HG03469 (cell line): ENCODE results near the gene GGTLC1.

Experiments
- ATAC-seq: cut with Tn5 transposase; IDR thresholded peaks from one replicate; pipeline ENCODE4 v1.9.1; 2021; ENCODE audit warnings: mild to moderate bottlenecking, moderate library complexity, moderate number of reproducible peaks; ENCODE audit not compliant: unreplicated experiment

GGTLC1 gene

GRCh38 chr20:23988561-23988960 lies at the start of gene GGTLC1:
Gene GGTLC1 (minus strand): TSS chr20:23988779. CDS start chr20:23986611, 2,168 bp downstream.
- ATAC-seq, result no peak

- no peak for ATAC-seq
Observed at GRCh38 chr20:24034820-24035219, 46.2 kb upstream of the GGTLC1 start.

- no peak for ATAC-seq
Observed at GRCh38 chr20:24033565-24033964, 45.0 kb upstream of the GGTLC1 start.

DNA sequence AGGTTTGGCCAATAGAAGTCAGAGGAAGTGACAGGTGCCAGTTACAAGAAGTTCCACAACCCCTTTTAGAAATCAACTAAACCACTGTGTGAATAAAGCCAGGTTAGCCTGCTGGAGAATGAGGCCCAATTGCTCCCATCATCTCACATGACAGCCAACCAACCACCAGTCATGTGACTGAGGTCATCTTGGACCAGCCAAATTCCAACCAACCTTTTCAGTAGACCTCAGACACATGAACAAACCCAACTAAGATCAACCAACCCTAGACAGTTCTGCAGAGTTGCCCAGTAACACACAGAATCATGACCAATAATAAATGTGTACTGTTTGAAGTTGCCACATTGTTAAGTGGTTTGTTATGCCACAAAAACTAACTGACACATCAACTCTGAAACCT lies 44.6 kb upstream of the GGTLC1 start:
- ATAC-seq, result no peak

GRCh38 chr20:24032400-24032898 lies 43.9 kb upstream of the GGTLC1 start:
- no peak for ATAC-seq

DNA sequence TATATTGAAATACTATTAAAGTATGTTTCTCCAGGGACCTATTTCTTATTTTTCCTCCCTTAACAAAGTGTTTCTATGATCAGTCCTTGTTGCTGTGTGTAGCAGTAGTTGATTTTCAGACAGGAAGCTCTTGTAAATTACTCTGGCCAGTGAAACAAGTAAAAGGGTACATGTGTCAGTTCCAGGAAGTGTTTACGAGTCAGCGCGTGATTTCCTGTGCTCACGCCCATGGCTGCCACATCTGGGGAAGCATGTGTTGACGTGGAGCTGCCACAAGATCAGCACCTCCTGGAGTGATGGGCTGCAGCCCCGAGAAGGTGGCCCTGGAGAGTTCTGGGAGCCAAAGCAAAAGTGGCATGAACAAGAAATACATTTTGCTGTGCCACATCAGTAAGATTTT lies 38.6 kb upstream of the GGTLC1 start:
- ATAC-seq, result no peak

DNA sequence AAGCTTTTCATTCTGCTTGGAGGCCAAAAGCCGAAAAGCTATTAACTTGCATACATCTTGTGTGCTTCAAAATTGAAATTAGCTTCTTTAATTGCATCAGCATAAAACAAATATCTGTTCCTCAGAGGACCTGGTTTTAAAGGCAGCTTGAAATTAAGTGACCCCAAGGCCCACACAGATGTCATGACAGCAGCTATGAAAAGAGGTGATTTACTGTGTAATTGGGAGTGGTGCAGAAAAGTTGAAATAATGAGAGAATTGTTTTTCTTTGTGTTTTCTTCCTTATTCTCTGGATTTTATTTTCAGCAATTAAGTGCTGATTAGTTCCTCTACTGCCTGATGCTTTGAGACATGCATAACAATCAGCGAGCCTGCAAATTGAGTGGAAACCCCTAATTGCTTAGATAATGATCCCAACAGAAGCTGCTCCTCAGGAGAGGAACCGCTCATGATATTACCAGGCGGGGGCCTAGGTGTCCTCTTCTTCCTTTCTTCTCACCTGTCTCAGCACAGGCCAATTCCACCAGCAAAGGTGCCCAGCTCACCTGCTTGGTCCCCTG lies 34.1 kb upstream of the GGTLC1 start:
- ATAC-seq, result no peak

DNA sequence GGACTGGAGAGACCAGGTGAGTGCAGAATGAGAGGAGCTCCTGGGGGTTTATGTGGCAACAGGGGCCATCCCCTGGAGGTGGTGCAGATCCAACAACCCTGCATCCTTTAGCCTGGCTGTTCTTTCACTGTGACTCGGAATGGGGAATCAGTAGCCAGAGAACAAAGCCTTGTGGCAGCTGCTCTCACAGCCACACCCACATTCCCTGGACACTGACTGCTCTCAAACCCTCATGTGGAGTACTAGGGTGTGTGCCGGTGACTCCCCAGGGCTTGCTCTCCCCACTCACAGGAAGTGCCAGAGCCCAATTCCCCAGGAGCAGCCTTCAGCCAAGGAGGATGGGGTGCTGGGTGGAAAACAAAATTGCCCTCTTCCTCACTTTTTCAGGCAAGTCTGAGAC lies 30.2 kb upstream of the GGTLC1 start:
- no peak for ATAC-seq

- no peak for ATAC-seq
Observed at GRCh38 chr20:24017458-24017755, 28.8 kb upstream of the GGTLC1 start.

DNA sequence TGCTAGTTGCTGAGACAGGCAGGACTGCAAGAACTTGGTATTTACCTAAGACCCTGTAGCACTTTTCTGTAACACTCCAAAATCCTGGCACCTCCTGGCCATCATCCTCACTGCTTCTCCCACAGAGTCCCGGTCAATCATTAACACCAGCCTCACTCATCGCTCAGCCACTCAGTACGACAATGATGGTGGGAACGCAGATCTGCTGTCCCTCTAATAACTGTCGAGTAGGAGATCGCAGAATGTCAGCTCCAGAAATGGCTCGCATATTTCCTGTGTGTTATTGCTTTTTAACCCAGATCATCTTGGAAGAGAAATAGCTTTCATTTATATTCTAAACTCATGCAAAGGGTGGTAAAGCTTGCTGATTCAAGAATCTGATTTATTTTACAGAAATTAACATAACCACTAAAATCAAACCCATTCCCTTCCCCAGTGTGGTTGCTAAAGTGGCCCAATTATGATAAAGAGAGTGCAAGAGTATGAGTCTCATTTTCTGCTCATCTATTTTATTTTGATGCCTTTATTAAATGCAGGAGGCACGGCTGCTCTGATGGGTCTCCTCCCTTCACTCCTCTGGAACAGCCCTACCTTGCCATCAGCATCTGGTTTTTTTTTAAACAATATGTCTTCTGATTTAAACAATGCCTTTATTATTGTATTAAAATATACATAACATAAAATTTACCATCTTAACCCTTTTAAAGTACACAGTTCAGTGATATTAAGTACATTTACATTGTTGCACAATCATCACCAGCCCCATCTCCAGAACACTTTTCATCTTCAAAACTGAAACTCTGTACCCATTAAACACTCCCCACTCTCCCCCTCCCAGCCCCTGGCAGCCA lies 28.3 kb upstream of the GGTLC1 start:
- ATAC-seq, result no peak

GRCh38 chr20:24013953-24014352 lies 25.4 kb upstream of the GGTLC1 start:
- no peak for ATAC-seq

DNA sequence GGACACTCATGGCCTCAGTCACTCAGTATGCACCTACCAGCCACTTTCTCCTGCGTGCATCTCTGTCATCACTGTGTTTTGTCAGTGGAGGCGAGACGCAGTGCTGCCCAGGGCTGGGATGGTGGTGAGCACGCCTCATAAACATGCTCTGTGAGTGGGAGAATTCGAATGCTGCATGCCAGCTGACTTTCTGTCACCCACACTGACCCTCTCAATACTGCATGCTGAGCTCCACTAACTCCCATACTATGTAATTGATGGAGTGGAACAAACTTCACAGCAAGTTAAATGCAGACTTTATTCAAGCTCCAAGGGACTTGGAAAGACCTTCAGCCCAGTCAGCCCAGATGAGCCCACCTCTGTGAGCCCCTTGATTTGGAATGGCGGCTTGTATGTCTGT lies 22.7 kb upstream of the GGTLC1 start:
- ATAC-seq, result no peak

GRCh38 chr20:24007758-24008157 lies 19.2 kb upstream of the GGTLC1 start:
- no peak for ATAC-seq

DNA sequence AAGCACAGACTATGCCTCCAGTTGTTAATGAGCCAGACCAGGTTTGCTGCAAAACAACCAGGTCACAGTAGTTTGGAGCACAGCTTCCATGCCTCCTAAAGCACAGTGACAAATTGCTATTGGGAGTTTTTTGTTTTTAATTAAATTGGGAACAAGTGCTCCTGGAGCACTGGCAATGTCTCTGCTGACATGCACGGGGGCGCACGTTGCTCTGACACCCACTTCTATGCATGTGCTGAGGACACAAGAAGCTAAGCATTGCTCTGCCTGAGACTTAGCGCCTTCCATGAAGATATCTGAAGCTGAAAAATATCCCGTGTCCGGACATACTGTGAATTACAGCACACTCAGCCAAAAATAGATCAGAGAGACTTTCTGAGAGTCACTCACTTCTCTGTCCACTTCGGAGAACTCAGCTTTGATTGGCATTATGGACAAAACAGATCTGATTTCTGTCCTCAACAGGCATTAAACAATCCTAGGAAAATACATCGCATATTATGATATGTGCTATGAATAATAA lies 18.6 kb upstream of the GGTLC1 start:
- no peak for ATAC-seq

GRCh38 chr20:24006626-24007025 lies 18.0 kb upstream of the GGTLC1 start:
- no peak for ATAC-seq

DNA sequence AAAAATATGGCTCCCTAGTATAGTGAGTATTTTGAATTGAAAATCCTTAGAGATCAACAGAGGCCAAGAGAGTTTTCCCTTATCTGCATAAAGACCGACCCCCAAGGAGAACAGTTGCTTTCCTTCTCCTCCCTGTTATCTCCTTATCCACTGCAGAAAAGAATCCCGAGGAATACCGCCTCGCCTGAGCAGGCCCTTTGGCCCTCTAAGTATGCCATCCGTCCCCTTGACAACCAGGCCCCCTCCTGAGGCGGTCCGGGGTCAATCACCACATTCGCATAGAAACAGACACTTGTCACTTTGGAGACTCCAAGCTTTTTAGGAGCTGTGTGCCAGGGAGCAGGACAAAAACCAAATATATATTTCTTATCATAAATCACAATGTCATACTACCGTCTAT lies 15.9 kb upstream of the GGTLC1 start:
- no peak for ATAC-seq

GRCh38 chr20:24002896-24003295 lies 14.3 kb upstream of the GGTLC1 start:
- ATAC-seq, result no peak

- ATAC-seq, result no peak
Observed at GRCh38 chr20:24001712-24002405, 13.3 kb upstream of the GGTLC1 start.

GRCh38 chr20:23998844-23999243 lies 10.3 kb upstream of the GGTLC1 start:
- ATAC-seq, result no peak

DNA sequence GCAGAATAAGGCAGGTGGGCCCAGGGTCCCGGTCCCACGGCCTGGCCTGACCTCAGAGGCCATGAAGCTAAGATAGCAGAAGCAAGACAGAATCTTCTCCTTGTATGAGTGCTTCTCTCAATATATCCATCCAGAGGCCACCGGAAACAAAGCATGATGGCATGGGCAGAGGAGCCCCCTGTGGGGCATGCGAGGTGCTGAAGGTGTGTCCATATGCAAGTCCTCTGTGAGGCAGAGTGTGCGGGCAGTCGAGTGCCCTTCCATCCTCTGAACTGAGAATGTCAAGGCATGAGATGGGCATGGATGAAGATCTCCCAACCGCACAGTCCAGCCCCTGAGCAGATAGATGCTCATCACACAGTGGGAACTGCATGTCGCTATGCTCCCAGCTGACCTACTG lies 9.8 kb upstream of the GGTLC1 start:
- no peak for ATAC-seq

DNA sequence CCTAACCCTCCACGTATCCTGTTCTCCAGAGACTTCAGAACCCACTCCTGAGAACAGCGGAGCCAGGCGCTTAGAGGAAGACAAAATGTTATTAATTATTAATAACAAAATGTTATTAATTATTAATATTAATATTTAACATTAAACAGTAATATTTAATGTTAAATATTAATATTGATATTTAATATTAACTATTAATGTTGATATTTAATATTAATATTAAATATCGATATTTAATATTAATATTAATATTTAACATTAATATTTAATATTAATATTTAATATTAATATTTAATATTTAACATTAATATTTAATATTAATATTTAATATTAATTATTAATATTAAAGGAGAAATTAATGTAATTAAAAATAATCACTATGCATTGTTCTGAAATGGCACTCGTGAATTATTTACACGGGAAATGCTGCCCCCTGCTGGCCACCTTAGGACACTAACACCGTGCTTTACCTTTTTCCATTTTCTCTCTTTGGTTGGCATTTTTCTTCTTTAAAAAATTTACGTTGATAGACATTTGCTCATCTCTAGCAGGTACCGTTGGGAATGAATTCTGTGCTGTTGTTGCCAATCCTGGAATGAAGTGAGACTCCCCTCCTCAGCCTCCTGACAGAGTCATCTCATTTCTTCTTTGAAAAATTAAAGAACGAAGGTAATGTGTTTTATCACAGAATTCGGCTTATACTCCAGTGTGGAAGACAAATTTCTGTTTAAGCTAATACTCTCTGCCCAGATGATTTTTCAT lies 7.5 kb upstream of the GGTLC1 start:
- no peak for ATAC-seq
